Caco-2 (cell line): ENCODE data around the gene LLGL1. TPM values are rescaled to one million over a fixed set of nuclear protein-coding genes. Genes with fewer than 3 reads are reported as not detected.

Experiments
- BruUV-seq: library from RNA; stranded (reverse); fragments of 400-500 nt; replicated peaks from 2 replicates; lab custom pipeline; 2021; lab: Mats Ljungman, UMichigan
- CTCF ChIA-PET: fragments of 300-600 bp; sonication (Branson Sonifier 250); formaldehyde crosslinking; loops from one replicate; lab custom pipeline; 2022; ENCODE audit warnings: antibody characterized with exemption; lab: Charles Lee
- POLR2A ChIA-PET: fragments of 300-600 bp; sonication (Branson Sonifier 250); formaldehyde crosslinking; loops from one replicate; lab custom pipeline; 2022; ENCODE audit warnings: antibody characterized with exemption; lab: Charles Lee
- DNase-seq, 2 experiments: peaks; one replicate each; pipeline versions ENCODE4 v3.0.0 to v3.0.0-alpha.2; 2020 to 2022
- H3K27me3 ChIP-seq: replicated peaks from 2 replicates; pipeline ENCODE4 v1.6.0; 2011; ENCODE audit warnings: low read length; ENCODE audit not compliant: control insufficient read depth, insufficient read depth
- H3K36me3 ChIP-seq: 2 replicates; pipeline ENCODE4 v1.5.1; 2011; ENCODE audit warnings: low read length; ENCODE audit not compliant: control insufficient read depth, insufficient read depth
- H3K4me1 ChIP-seq: fragments of 250-450 bp; sonication (Bioruptor Pico); 2 replicates; pipeline ENCODE4 v1.5.1; 2020; ENCODE audit warnings: mild to moderate bottlenecking
- H3K4me3 ChIP-seq: 2 replicates; pipeline ENCODE4 v1.5.1; 2011; ENCODE audit warnings: low read depth, mild to moderate bottlenecking, control low read depth, low read length
- H3K9me3 ChIP-seq: fragments of 250-450 bp; sonication (Bioruptor Pico); 2 replicates; pipeline ENCODE4 v1.5.1; 2020; ENCODE audit warnings: mild to moderate bottlenecking, moderate library complexity
- H3K27ac Mint-ChIP-seq: one replicate; pipeline ENCODE4 v1.8.0; 2022; ENCODE audit warnings: mixed read lengths; ENCODE audit not compliant: unreplicated experiment
- H3K27me3 Mint-ChIP-seq: one replicate; pipeline ENCODE4 v1.8.0; 2022; ENCODE audit warnings: mixed read lengths; ENCODE audit not compliant: insufficient read depth, unreplicated experiment
- H3K36me3 Mint-ChIP-seq: one replicate; pipeline ENCODE4 v1.8.0; 2022; ENCODE audit warnings: mild to moderate bottlenecking, mixed read lengths; ENCODE audit not compliant: insufficient read depth, unreplicated experiment
- H3K4me1 Mint-ChIP-seq: one replicate; pipeline ENCODE4 v1.8.0; 2022; ENCODE audit warnings: low read depth, mixed read lengths; ENCODE audit not compliant: unreplicated experiment
- H3K4me3 Mint-ChIP-seq: one replicate; pipeline ENCODE4 v1.8.0; 2022; ENCODE audit warnings: mild to moderate bottlenecking, moderate library complexity, mixed read lengths; ENCODE audit not compliant: unreplicated experiment
- H3K9me3 Mint-ChIP-seq: one replicate; pipeline ENCODE4 v1.8.0; 2022; ENCODE audit warnings: mixed read lengths; ENCODE audit not compliant: unreplicated experiment
- intact Hi-C: fragments of 100-400 bp; cut with micrococcal nuclease; formaldehyde crosslinking; loops from one replicate; pipeline ENCODE4 v1.10.0; 2022; ENCODE audit not compliant: unreplicated experiment
- total RNA-seq: library from RNA; stranded (reverse); gene quantifications from 2 replicates; pipeline ENCODE4 v1.2.3, GENCODE V29; 2022
- TF ChIP-seq, protein P1 (sequence below), 2 experiments: fragments of 200-600 bp in 1 of 2; IDR thresholded peaks; 1 replicate in 1 of 2; 2 replicates in 1 of 2; pipeline versions ENCODE4 v1.5.1 to v1.8.0; 2011 to 2022; ENCODE audit warnings: antibody characterized with exemption in 1 of 2, control low read depth in 1 of 2, inconsistent platforms in 1 of 2, low read depth in 1 of 2, low read length in 1 of 2, mild to moderate bottlenecking in 1 of 2, moderate library complexity in 1 of 2; ENCODE audit not compliant: insufficient read depth in 1 of 2, severe bottlenecking in 1 of 2, unreplicated experiment in 1 of 2

LLGL1 gene
- total RNA-seq, 1 experiment from 2014 or later: 41.3 TPM

DNA sequence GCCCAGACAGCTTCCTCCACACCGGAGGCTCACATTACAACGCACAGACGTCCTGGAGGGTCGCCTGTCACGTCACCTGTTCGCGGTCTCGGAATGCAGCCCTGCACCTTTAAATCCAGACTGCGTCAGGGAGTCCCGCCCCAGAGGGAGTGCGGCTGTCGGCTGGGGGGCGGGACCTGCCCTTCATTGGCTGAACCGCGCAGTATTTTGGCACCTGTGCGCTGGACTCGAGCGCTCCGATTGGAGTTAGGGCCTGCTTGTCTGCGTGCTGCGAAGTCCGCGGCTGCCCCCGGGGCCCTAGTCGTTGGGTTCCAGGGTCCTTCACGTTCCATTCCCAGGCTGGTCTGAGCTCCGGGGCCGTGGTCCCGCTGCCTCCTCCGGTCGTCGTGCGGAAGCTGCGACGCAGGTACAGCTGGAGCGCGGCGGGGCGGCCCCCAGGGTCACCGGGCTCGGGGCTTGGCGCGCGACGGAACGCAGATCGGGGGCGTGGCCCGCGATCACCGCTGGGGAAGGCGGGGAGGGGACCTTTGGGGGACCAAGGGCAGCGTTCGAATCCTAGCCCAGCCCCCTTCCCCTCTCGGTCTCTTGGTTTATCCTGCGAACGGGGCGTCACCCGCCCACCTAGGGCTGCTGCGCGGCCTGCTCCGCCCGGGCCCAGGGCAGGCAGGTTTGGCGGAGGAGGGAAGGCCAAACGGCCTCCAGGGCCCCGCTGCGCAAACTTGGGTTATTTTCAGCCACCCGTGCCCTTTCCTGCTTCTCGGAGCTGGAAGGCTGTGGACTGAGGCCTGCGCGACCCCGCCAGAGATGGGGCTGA, 35.1 kb downstream of the LLGL1 start, which contains the start of gene MIEF2:
TSS of gene MIEF2 (plus strand) at position 331 of the 814 bp plus-strand sequence. CDS start 2,059 bp downstream, outside the sequence.
- no peaks in the 10 kb centered on the region for H3K9me3 Mint-ChIP-seq
- Histone ChIP-seq H3K9me3 (no peaks in the 10 kb centered on the region), H3K36me3 (peaks cover under 1% of the 10 kb centered on the region; the same call in 1 of the 2 replicates), H3K4me1 (peaks cover 31% of the 10 kb centered on the region), H3K27me3 (no peaks in the 10 kb centered on the region), H3K4me3 (peak within 1 kb of the TSS; percentile 87)
- H3K27ac Mint-ChIP-seq: peak within 1 kb of the TSS; percentile 96
- BruUV-seq: TSS peak; percentile 54
- H3K27me3 Mint-ChIP-seq: no peaks in the 10 kb centered on the region
- CTCF ChIA-PET: interaction anchor here (0.5 kb wide), 1 partner anchor 21 kb away, joined by 9 read pairs; no protein-coding TSS in a partner anchor
- intact Hi-C loops: loop anchor here (1.0 kb wide), 1 partner anchor 55 kb away; the partner anchor contains the start of gene SMCR8
- TF ChIP-seq, protein P1, sequence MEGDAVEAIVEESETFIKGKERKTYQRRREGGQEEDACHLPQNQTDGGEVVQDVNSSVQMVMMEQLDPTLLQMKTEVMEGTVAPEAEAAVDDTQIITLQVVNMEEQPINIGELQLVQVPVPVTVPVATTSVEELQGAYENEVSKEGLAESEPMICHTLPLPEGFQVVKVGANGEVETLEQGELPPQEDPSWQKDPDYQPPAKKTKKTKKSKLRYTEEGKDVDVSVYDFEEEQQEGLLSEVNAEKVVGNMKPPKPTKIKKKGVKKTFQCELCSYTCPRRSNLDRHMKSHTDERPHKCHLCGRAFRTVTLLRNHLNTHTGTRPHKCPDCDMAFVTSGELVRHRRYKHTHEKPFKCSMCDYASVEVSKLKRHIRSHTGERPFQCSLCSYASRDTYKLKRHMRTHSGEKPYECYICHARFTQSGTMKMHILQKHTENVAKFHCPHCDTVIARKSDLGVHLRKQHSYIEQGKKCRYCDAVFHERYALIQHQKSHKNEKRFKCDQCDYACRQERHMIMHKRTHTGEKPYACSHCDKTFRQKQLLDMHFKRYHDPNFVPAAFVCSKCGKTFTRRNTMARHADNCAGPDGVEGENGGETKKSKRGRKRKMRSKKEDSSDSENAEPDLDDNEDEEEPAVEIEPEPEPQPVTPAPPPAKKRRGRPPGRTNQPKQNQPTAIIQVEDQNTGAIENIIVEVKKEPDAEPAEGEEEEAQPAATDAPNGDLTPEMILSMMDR (IDR thresholded peaks at IDR 0.05; ENCODE audit: insufficient read depth in 1 of 2, low read depth in 1 of 2, low read length in 1 of 2, severe bottlenecking in 1 of 2, unreplicated experiment in 1 of 2): no peak
- POLR2A ChIA-PET: interaction anchor here (0.6 to 1.3 kb wide), 3 partner anchors 9 to 54 kb away, joined by 3 to 5 read pairs (median 3); partner anchors contain the start of gene TOP3A
- peaks cover 42% of the 10 kb centered on the region for H3K36me3 Mint-ChIP-seq
- peaks cover 4% of the 10 kb centered on the region for H3K4me1 Mint-ChIP-seq
- peak; percentile 97 to 98 for DNase-seq
- H3K4me3 Mint-ChIP-seq: peak within 1 kb of the TSS; percentile 80

DNA sequence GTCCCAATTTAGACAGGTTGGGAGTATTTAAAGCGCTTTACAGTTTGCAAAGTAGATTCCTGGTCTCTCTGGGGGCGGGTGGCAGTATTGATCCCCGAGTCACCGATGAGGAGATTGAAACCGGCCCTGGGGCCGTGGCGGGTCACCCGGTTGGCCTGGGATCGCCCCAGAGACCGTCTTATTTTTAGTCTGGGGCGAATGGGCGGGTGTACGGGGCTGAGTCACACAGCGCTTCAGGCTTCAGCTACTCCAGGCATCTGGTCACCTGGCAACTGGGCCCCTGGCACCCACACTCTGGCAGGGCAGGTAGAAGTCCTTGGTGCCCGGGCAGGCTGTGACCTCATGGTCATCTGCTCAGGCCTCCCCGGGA, 35.7 kb downstream of the LLGL1 start:
- TF ChIP-seq, protein P1 (IDR thresholded peaks at IDR 0.05; ENCODE audit: insufficient read depth in 1 of 2, low read depth in 1 of 2, low read length in 1 of 2, severe bottlenecking in 1 of 2, unreplicated experiment in 1 of 2): no peak
- peak overlapping the region; percentile 96 for H3K27ac Mint-ChIP-seq
- peaks cover 4% of the 10 kb centered on the region for H3K4me1 Mint-ChIP-seq
- no peaks in the 10 kb centered on the region for H3K9me3 ChIP-seq
- no peaks in the 10 kb centered on the region for H3K36me3 ChIP-seq
- H3K27me3 Mint-ChIP-seq: no peaks in the 10 kb centered on the region
- no peaks in the 10 kb centered on the region for H3K27me3 ChIP-seq
- no TSS peak for BruUV-seq
- H3K4me3 ChIP-seq: peak overlapping the region; percentile 87
- peaks cover 31% of the 10 kb centered on the region for H3K4me1 ChIP-seq
- peak in 1 of 2 experiments; percentile 52 for DNase-seq
- H3K36me3 Mint-ChIP-seq: peaks cover 40% of the 10 kb centered on the region
- intact Hi-C loops: no loop called here
- POLR2A ChIA-PET: interaction anchor here (0.6 to 1.3 kb wide), 3 partner anchors 8 to 53 kb away, joined by 3 to 5 read pairs (median 3); partner anchors contain the start of gene TOP3A
- CTCF ChIA-PET: interaction anchor here (0.5 kb wide), 1 partner anchor 22 kb away, joined by 9 read pairs; no protein-coding TSS in a partner anchor
- H3K9me3 Mint-ChIP-seq: no peaks in the 10 kb centered on the region
- H3K4me3 Mint-ChIP-seq: peak overlapping the region; percentile 80

DNA sequence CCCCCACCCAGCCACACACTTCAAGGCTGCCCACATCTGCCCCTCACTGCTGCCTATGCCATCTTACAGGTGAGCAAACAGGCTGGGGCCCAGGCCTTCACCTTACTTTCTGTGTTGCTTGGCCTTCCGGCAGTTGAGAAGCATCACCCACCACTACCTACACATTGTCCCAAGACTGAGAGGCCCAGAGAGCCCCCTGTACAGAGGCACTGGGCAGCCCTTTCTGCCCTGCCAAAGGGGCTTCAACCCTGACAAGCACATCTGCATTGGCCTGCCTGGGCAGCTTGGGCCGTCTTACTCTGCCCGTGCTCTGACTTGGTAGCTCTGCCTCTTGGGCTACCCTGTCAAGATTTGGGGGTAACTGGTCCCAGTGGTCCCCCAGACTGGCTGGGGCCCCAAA, 36.2 kb downstream of the LLGL1 start:
- Mint-ChIP-seq H3K27me3 (no peaks in the 10 kb centered on the region), H3K36me3 (peaks cover 37% of the 10 kb centered on the region), H3K27ac (peak overlapping the region; percentile 96), H3K4me3 (peak overlapping the region; percentile 80), H3K4me1 (peaks cover 4% of the 10 kb centered on the region), H3K9me3 (no peaks in the 10 kb centered on the region)
- H3K4me3 ChIP-seq: peak overlapping the region; percentile 87
- no peaks in the 10 kb centered on the region for H3K36me3 ChIP-seq
- H3K4me1 ChIP-seq: peaks cover 31% of the 10 kb centered on the region
- intact Hi-C loops: no loop called here
- ChIA-PET CTCF (interaction anchor here (0.6 kb wide), 1 partner anchor 216 kb away, joined by 3 read pairs; no protein-coding TSS in a partner anchor), POLR2A (interaction anchor here (1.3 kb wide), 1 partner anchor 8 kb away, joined by 5 read pairs; no protein-coding TSS in a partner anchor)
- no peaks in the 10 kb centered on the region for H3K27me3 ChIP-seq
- TF ChIP-seq, protein P1 (IDR thresholded peaks at IDR 0.05; ENCODE audit: insufficient read depth in 1 of 2, low read depth in 1 of 2, low read length in 1 of 2, severe bottlenecking in 1 of 2, unreplicated experiment in 1 of 2): no peak
- DNase-seq: no peak
- no TSS peak for BruUV-seq
- H3K9me3 ChIP-seq: no peaks in the 10 kb centered on the region
